ENCODE results near the gene KRT86. TPM values are rescaled to one million over a fixed set of nuclear protein-coding genes. Genes with fewer than 3 reads are reported as not detected.

The KRT86 gene
- total RNA-seq, 4 donors from 2014 or later, result 1.7 TPM; not detected in 3

DNA sequence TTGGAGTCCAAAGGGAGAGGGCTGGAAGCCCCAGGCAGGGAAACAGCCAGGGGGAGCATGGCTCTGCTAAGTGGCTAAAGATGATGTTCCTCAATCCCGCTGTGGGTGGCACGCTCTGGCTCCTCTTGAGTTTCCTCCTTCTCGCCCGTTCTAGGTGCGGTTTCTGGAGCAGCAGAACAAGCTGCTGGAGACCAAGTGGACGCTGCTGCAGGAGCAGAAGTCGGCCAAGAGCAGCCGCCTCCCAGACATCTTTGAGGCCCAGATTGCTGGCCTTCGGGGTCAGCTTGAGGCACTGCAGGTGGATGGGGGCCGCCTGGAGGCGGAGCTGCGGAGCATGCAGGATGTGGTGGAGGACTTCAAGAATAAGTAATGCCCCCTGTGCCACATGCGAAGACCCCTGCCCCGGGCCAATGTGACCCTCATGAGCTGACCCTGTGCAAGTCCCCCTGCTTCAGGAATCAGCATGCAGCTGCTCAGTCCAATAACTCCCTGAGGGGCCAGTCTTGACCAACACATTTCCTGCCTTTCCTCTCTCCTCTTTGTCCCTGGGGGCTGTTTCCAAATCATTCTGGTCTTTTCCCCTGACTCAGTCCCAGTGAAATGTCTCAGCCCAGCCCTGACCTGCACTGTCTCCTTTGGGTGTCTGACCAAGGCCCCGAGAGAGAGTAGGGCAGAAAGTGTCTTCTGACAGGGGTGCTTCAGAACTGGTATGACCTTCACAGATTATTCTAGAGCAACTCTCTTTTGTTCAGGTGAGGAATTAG, 39.3 kb upstream of the KRT86 start:
- Histone ChIP-seq H3K36me3 (no peaks in the 10 kb centered on the region), H3K9me3 (no peaks in the 10 kb centered on the region), H3K4me3 (no peak overlapping the region), H3K27me3 (peaks cover 49% of the 10 kb centered on the region), H3K27ac (no peak overlapping the region), H3K4me1 (peaks cover 0 to 17% (median 7%) of the 10 kb centered on the region in 3 donors)
- TF ChIP-seq POLR2A (IDR thresholded peaks at IDR 0.05) (no peak), EP300 (IDR thresholded peaks at IDR 0.05) (no peak), CTCF (IDR thresholded peaks at IDR 0.05) (no peak), POLR2AphosphoS5 (IDR thresholded peaks at IDR 0.05) (no peak)
- ATAC-seq, result no peak
- WGBS, 2 donors (ENCODE audit: low coverage in 1 of 2), result 80% methylated on average over 5 of the region's 15 CpGs; no CpG with 5 or more reads in 1 of the 2 donors

DNA sequence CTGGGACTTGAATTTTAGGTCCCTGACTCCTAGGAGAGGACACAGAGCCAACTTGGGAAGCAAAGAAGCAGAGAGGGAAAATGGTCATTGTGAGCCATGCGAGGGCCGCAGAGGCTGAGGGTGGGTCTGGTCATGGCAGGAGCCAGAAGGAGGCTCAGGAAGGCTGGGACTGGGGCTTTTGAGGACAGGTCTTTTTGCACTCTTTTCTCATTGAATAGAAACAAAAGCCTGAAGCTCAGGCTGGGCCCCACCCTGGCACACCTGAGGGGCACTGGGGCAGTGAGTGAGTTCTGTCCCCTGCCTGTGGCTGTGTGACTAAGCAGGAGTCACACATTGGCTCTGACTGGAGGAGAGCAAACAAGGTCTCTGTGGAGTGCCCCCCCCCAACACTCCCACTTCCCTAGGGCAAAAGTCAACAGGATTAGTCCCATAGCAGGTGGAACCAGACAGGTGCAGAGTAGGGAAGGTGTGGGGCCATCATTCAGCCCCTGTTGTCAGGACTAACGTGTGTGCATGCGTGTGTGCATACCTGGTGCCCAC, 38.6 kb upstream of the KRT86 start:
- peaks cover 0 to 17% (median 7%) of the 10 kb centered on the region in 3 donors for H3K4me1 ChIP-seq
- no peak overlapping the region for H3K27ac ChIP-seq
- TF ChIP-seq EP300 (IDR thresholded peaks at IDR 0.05) (no peak), CTCF (IDR thresholded peaks at IDR 0.05) (no peak), POLR2AphosphoS5 (IDR thresholded peaks at IDR 0.05) (no peak), POLR2A (IDR thresholded peaks at IDR 0.05) (no peak)
- H3K36me3 ChIP-seq, result no peaks in the 10 kb centered on the region
- peaks cover 43% of the 10 kb centered on the region for H3K27me3 ChIP-seq
- no peaks in the 10 kb centered on the region for H3K9me3 ChIP-seq
- H3K4me3 ChIP-seq, result no peak overlapping the region
- no peak for ATAC-seq
- WGBS, 2 donors (ENCODE audit: low coverage in 1 of 2), result 90% methylated on average over 2 of the region's 4 CpGs; no CpG with 5 or more reads in 1 of the 2 donors

DNA sequence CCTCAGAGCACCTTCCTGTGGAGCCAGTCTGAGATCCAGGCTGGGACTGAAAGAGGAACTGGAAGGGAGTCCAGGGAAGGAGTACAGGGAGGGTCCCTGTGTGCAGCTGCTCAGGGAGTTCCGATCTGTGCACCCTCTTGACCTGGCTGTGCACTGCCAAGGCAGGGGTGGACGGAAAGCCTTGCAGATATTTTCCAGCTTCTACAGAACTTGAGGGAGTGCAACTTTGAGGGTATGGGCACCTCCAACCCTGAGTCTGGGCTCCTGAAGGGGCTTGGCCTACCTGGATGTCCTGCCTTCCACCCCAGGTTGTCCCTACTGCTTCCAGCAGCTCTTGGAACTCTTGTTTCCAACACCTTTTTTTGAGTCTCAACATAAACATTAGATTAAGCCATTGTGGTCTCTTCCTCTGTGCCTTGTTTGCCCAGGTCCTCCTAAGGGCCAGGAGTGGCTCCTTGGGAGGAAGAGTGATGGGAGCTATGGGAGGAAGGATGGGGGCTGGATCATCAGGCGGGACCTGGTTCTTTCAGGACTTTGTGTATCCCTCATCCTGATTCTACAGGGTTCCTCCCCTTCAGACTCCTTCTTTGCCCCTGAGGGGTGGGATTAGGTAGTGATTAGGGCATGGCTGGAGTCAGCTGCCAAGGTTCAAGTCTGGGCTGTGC, 37.9 kb upstream of the KRT86 start:
- H3K27me3 ChIP-seq, result peaks cover 37% of the 10 kb centered on the region
- TF ChIP-seq CTCF (IDR thresholded peaks at IDR 0.05), result no peak
- TF ChIP-seq EP300 (IDR thresholded peaks at IDR 0.05), result no peak
- TF ChIP-seq POLR2A (IDR thresholded peaks at IDR 0.05), result no peak
- no peak for TF ChIP-seq POLR2AphosphoS5 (IDR thresholded peaks at IDR 0.05)
- H3K9me3 ChIP-seq, result no peaks in the 10 kb centered on the region
- peaks cover 0 to 17% (median 7%) of the 10 kb centered on the region in 3 donors for H3K4me1 ChIP-seq
- ATAC-seq, result no peak
- no peaks in the 10 kb centered on the region for H3K36me3 ChIP-seq
- 60 to 100% methylated on average over 1 of the region's 3 CpGs for WGBS, 2 donors (ENCODE audit: low coverage in 1 of 2)
- H3K27ac ChIP-seq, result no peak overlapping the region
- H3K4me3 ChIP-seq, result no peak overlapping the region

- H3K27me3 ChIP-seq, result peaks cover 19% of the 10 kb centered on the region
- peaks cover 0 to 11% (median under 1%) of the 10 kb centered on the region in 3 donors for H3K4me1 ChIP-seq
- no peak for ATAC-seq
- H3K27ac ChIP-seq, result no peak overlapping the region
- WGBS, 2 donors (ENCODE audit: low coverage in 1 of 2), result 75% methylated on average over 3 of the region's 4 CpGs; no CpG with 5 or more reads in 1 of the 2 donors
- H3K9me3 ChIP-seq, result no peaks in the 10 kb centered on the region
- H3K4me3 ChIP-seq, result no peak overlapping the region
- H3K36me3 ChIP-seq, result no peaks in the 10 kb centered on the region
- TF ChIP-seq POLR2AphosphoS5 (IDR thresholded peaks at IDR 0.05), result no peak
- no peak for TF ChIP-seq POLR2A (IDR thresholded peaks at IDR 0.05)
- TF ChIP-seq CTCF (IDR thresholded peaks at IDR 0.05), result no peak
- TF ChIP-seq EP300 (IDR thresholded peaks at IDR 0.05), result no peak
These were observed 36.1 kb upstream of the KRT86 start for GRCh38 chr12:52238207-52238840.

Measured in gastroesophageal sphincter (tissue), 4 donors.